HG02970 (cell line): ENCODE results near the gene IGF2.
"Not testable (repeated sequence)": the region's sequence is repeated elsewhere in the genome, so short reads cannot be mapped to it uniquely, and the experiment has no call there.

Experiments
- ATAC-seq: cut with Tn5 transposase; IDR thresholded peaks from one replicate; pipeline ENCODE4 v1.9.1; 2021; ENCODE audit warnings: mild to moderate bottlenecking, moderate library complexity, moderate number of reproducible peaks; ENCODE audit not compliant: unreplicated experiment, low FRiP score

IGF2 gene, protein sequence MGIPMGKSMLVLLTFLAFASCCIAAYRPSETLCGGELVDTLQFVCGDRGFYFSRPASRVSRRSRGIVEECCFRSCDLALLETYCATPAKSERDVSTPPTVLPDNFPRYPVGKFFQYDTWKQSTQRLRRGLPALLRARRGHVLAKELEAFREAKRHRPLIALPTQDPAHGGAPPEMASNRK

GRCh38 chr11:2139123-2139521 is at the start of gene IGF2:
IGF2 (minus strand) TSS chr11:2139389; CDS start chr11:2135523, 3,866 bp downstream.
- ATAC-seq: no peak

GRCh38 chr11:2188745-2189144 is 49.6 kb upstream of the IGF2 start:
- no peak for ATAC-seq

- no peak for ATAC-seq
Observed at GRCh38 chr11:2187280-2187707, 48.1 kb upstream of the IGF2 start.

GRCh38 chr11:2186669-2187279 is 47.6 kb upstream of the IGF2 start:
- ATAC-seq: no peak

DNA sequence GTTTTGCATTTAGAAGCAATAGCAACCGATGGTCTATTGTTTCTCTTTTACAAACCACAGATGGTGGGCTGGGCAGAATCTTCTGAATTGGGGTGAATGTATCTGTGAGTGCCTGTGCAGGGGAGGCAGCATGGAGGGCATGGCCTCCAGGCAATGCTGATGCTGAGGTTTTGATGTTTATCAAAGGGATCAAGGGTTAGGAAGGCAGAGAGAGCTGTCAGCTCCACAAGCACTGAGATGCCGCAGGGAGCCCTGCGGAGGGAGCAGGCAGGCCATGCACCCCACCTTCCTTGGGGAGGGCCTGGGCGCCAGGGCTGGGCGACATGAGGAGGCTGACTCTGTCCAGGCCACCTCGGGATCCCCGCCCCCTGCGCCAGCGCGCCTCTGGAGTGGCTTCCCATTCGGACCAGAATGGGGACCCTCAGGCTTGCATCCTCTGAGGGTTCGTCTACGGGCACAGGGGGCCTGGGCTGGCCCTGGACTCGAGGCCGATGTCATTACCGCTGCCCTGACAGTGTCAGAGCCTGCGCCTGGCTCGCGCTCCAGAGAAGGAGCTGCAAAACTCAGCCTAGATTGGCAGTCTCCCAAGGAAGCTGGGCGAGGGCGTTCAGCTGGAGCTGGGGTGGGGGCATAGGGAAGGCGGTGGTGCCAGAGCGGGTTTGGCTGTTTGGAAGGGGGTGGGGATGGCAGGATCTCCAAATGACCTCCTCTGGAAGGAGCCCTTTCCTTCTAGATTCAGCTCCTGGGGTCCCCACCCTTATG is 46.3 kb upstream of the IGF2 start:
- ATAC-seq: no peak

GRCh38 chr11:2182692-2183474 is 43.7 kb upstream of the IGF2 start:
- no peak for ATAC-seq

DNA sequence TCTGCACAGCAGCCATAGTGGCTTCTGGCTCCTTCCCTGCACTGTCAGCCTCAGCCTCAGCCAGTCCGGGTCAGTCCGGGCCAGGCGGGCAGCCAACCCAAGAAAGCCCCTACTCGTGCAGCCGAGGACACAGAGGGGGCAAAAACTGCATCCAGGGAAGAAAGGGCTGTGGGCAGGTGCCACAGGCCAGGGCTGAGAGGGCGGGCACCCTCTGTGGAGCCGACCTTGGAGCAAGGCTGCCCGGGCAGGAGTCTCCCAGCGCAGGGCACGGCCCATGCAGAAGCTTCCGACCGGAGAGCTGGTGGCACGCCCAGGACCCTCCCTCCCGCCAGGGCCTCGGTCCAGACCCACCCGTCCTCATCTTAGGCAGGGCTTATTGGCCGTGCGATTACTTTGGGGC is 42.9 kb upstream of the IGF2 start:
- no peak for ATAC-seq

- ATAC-seq: no peak
Observed at GRCh38 chr11:2180789-2181370, 41.7 kb upstream of the IGF2 start.

- no peak for ATAC-seq
Observed at GRCh38 chr11:2180347-2180746, 41.2 kb upstream of the IGF2 start.

GRCh38 chr11:2179516-2179915 is 40.3 kb upstream of the IGF2 start:
- ATAC-seq: no peak

DNA sequence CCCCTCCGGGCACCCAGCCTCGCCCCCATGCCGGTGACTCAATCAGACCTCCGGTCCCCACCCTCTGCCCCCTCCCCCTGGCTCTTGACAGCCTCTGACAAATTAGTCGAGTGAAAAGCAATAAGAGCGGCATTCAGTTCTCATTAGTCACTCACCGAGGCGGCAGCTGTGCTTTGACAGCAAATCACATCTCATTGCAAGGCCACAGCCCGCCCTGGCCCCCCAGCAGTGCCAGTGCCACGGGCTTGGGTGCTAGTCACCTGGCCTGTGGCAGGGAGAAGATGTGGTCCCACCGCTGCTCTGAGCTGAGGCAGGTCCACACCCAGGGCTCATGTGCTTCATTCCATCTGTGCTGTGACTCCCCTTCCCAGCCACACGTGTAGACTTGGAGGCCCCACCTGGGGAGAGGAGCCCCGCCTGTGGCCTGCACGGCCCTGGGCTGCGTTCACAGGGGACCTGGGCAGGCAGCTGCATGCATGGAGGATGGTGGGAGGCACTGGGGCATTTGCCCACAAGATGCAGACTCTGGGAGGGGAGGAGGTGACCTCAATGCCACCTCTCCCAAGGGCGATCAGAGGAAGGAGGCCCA is 39.8 kb upstream of the IGF2 start:
- no peak for ATAC-seq

DNA sequence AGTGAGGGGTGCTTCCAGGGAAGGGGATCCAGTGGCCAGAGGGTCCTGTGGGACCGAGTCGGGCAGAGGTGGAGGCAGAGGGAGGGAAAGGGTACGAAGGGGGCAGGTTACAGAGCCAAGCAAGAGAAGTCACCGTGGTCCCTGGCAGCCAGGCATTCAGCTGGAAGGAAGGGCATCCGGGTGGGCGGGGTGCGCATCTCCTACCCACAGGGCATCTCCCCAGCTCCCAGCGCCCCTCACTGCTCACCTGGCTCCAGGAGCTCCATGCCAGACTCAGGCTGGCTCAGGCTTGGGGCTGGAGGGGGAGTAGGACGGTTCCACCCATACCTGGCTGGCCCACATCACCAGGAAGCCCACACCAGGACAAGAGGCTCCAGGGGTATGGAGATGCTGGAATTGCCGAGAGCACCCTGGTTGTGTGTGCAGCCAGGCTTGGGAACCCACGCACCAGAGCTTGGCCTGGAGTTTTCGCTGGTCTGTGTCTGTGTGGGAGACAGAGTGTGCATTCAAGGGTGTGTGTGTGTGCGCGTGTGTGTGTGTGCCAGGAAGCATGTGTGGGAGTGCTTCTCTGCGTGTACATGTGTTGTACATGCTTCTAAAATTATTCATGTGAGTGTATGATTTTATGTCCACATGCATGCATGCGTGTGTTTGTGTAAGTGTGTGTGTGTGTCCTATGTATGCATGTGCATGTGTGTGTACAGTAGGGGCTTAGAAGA is 39.0 kb upstream of the IGF2 start:
- ATAC-seq: not testable (repeated sequence)

DNA sequence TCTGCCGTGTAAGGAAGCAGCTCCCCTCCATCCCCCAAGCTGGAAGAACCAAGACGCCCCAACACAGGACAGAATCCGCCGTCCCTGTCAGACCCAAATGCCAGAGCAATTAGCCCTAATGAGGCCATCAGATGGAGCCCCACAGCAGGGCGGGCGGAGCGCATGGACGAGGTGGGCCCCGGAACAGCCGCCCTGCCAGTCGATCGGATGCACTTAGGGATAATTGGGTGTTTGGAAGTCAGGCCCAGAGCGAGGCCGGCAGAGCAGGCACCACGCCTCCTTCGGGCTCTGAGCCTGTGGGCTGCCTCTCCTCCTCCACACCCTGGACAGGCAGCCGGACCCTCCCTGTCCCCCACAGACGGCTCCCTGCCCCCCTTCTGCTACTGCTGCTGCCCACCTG is 37.9 kb upstream of the IGF2 start:
- ATAC-seq: no peak

DNA sequence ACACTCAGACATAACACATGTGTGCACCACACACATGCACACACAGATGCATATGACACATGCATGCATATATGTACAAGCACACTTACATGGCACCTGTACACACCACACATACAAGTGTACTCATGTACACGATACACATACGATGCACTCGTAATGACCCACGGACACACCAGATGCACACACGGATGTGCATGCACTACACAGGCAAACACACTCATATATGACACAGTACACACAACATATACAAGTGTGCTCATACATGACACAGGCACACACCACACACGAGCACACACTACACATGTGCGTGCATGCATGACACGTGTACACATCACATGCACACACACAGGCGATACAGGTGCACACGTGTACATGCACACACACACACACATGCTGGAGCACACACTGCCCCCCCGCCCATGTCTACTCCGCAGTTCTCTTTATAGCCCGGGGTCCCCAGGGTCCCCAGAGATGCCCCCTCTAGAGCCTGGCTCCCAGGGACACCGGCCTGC is 37.3 kb upstream of the IGF2 start:
- no peak for ATAC-seq

- ATAC-seq: no peak
Observed at GRCh38 chr11:2175659-2176058, 36.5 kb upstream of the IGF2 start.

- no peak for ATAC-seq
Observed at GRCh38 chr11:2174361-2174760, 35.2 kb upstream of the IGF2 start.

GRCh38 chr11:2173761-2174160 is 34.6 kb upstream of the IGF2 start:
- ATAC-seq: no peak

- ATAC-seq: no peak
Observed at GRCh38 chr11:2173150-2173693, 34.0 kb upstream of the IGF2 start.

DNA sequence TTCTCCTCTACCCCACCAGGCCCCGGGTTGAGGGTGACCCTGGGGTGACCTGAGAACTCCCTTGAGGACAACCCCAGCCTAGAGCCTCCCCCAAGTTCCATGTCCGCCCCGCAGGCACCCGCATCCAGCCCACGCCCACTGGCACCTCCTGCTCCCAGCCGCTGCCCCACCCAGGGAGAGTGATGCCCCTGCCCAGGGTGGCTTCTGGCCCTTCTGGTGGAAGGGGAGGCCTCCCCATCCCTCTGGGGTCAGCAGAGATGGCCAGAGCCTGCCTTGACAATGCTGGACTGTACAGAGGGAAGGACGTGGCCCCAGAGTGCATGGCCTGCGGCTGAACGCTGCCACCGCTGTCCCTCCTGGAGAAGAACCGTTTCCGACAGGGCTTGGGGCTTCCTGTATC is 33.5 kb upstream of the IGF2 start:
- ATAC-seq: no peak
